Stimulated activated CD8-positive, alpha-beta memory T cell treated with anti-CD3 and anti-CD28 coated beads, Interleukin-15, amount 100 ng/mL, for 48 hours (primary cell): ENCODE measurements around the gene CDKN2B.
A peak's percentile ranks its signal among the peaks of the same experiment; 100 is the strongest.
"Not testable (repeated sequence)": the region's sequence is repeated elsewhere in the genome, so short reads cannot be mapped to it uniquely, and the experiment has no call there.

ENCODE experiments used
- DNase-seq, 2 donors: peaks; one replicate each; pipeline ENCODE4 v3.0.0-alpha.2; 2020; ENCODE audit warnings: low read depth in 2 of 2

The CDKN2B gene, protein sequence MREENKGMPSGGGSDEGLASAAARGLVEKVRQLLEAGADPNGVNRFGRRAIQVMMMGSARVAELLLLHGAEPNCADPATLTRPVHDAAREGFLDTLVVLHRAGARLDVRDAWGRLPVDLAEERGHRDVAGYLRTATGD

DNA sequence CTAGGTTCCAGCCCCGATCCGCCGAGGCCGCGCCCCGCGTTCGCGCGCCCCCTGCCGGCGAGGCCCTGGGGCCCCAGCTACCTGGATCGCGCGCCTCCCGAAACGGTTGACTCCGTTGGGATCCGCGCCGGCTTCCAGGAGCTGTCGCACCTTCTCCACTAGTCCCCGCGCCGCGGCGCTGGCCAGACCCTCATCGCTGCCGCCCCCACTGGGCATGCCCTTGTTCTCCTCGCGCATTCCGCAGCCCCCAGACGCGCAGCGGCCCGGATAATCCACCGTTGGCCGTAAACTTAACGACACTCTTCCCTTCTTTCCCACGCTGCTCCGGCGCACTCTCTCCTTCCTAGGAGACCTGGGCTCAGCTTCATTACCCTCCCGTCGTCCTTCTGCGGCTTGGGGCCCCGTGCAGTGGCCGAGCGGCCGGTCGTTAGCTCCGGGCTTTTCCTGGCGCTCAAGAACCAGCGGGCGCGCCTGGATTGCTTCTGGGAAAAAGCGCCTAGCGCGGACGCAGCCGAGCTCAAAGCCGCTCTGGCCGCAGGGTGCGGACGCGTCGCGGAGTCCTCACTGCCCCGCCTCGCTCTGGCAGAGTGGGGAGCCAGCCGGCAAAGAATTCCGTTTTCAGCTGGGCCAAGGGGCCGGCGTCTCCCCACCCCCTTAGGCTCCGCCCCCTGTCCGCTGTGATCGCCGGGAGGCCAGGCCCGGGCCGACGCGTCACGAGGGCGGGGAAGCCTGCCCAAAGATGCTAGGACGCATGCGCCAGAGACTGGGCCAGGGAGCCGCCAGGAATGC lies at the start of gene CDKN2B:
Gene CDKN2B, minus strand, starts transcription at position 589 of the 789 bp plus-strand sequence. Its CDS starts 352 bp downstream, at position 237.
- peak; percentile 61 to 68 for DNase-seq

DNA sequence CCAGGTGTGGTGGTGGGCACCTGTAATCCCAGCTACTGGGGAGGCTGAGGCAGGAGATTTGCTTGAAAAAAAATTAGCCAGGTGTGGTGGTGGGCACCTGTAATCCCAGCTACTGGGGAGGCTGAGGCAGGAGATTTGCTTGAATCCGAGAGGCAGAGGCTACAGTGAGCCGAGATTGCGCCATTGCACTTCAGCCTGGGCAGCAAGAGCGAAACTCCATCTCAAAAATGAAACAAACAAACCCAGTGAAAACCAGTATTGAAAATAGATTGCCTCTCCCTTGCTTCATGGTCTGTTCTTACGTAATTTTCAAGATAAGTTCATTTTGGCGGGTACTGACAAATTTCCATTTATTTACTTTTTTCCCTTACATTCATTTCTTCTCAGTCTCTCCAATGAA lies 48.9 kb upstream of the CDKN2B start:
- DNase-seq: not testable (repeated sequence)

DNA sequence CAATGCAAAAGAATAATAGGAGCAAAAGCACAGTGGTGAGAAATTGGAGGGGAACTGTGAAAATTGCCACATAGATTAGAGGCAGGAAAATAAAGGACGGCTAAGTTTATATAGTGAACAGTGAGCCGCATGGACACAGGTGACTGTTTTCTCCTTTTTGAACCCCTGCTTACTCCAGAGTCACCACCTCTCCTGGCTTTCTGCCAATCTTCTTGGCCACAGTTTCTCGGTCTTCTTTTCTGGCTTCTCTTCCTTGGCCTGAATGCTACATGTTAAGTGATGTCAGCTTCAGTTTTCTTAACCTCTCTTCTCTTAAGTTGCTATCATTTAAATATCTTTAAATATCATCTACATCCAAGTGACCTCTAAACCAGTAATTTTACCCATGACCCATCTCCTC lies 47.3 kb upstream of the CDKN2B start:
- no peak for DNase-seq

DNA sequence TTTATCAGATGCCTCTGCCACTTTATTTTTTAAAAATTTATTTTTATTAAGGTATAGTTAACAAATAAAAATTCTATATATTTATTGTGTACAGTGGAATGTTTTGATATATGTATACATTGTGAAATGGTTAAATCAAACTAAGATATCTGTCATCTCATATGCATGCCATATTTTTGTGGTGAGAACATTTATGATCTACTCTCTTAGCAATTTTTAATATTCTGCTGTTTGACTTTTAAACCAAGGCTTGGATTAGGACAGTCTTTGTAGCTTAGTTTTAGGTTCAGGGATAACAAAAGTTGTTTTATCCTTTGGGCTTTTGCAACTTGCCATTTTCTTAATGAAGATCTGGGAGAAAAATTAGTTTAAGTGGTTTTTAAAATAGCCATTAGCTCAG lies 46.0 kb upstream of the CDKN2B start:
- no peak for DNase-seq

DNA sequence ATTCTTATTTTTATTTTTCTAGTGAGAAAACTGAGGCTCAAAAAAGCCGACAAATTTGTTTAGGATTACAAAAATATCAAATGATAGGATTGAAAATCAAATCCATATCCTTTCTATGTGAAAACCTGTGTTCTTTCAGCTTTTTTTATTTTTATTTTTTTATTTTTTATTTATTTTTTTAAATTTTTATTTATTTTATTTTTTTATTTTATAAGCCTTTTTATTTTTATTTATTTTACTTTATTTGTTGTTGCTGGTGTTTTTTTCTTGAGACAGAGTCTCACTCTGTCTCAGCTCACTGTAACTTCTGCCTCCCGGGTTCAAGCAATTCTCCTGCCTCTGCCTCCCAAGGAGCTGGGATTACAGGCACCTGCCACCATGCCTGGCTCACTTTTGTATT lies 45.4 kb upstream of the CDKN2B start:
- DNase-seq: no peak

DNA sequence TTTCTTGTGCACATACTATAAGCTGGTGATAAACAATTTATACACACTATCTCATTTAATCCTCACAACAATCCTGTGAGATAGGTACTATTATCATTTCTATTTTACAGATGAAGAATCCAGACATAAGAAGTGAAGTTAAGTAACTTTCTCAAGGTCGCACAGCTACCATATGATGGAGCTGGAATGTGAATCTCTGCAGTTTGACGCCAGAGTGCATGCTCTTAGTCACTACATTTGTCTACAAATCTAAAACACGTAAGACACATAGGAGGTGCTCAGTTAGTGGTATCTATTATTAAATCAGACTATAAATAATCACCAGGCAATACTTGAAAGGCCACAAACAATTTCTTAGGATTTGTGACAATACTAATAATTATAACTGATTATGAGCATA lies 45.0 kb upstream of the CDKN2B start:
- DNase-seq: no peak

DNA sequence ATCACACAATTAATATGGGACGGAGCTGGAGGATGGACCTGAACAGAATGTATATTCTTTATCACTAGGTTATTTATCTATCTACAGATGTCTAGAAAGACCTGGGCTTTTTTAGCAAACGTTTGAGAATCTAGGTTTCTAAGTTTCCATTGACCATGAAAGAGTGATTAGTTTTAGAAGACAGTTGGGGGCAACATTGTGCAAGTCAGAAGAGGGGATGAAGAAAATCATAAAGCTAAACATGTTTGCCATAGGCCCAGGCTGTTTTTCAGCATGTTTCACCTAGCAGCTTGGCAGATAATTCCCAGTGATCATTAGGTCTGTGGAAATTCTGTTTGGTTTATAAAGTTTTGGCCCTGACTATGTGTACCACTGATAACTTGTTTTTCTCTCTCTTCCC lies 44.1 kb upstream of the CDKN2B start:
- no peak for DNase-seq

DNA sequence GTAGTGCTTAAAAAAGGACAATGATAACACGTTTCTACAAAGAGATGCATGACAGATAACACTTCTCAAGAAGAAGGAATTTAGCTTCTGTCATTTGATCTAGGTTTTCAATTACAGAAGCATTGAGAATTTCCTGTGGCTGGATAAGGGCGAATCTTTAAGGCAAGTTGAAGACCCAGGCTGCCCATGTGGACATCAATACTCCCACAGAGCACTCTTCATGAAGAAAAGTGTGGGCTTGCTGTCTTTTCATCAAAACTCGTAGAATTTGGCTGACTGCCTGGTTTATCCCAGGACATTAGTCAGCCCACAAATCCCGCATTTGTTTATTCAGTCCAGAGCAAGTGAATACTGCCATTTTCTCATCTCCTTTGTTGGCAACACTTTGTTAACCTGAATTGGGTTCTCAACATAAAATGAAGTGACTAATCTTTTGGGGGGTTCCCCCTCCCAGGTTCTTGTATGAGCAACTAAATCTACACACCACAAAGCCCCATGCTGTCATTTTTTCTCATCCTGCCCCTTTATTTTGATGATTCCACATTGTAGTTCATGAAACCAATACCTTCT lies 43.4 kb upstream of the CDKN2B start:
- peak in 1 of 2 donors; percentile 27 for DNase-seq

DNA sequence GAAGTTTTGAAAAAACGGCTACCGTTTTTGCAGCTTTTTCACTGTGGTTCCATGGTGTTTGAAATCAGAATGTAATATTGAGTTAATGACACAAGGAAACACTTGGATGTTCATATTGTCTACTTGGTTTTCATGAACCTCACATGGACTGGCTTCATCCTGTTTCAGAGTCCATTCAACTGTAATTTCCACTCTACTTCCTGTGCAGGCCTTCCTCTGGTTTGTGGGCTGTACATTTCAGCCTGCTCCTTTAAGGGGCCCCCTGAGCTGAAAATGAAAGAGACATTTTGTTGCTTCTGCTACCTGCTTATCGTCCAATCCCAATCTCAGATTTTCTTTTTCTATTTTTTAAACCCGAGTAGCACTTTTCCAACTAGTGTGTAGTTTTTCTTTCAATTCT lies 41.8 kb upstream of the CDKN2B start:
- no peak for DNase-seq

DNA sequence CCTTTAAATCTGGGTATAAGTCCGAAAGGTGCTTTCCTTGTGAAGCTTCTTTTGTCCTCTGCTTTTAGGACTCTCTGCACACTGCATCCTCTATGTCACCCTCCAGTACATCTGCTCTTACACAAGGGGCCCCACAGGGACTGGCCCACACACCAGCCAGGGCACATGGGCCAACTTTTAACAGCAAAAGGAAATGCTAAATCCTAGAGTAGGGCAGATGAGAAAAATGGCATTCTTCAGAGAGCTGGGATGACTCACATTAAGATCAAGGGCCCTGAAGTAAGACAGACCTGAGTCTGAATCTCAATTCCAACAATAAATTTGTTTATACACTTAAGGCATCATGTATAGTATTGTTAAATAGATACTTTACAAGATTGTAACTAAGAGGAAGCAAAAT lies 40.3 kb upstream of the CDKN2B start:
- no peak for DNase-seq

DNA sequence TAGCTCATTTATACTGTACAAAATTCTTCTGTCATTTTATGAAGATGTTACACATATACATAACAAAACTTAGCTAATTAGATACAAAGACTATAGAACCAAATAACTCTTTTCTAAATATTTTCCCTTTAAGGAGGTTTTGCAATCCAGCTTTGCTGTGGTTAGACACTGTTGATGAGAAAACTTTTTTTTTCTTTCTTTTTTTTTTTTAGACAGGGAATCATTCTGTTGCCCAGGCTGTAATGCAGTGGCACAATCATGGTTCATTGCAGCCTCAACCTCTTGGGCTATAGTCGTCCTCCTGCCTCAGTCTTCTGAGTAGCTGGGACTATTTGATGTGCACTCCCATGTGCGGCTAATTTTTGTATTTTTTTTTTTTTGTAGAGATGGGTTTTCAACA lies 38.5 kb upstream of the CDKN2B start:
- DNase-seq: no peak

DNA sequence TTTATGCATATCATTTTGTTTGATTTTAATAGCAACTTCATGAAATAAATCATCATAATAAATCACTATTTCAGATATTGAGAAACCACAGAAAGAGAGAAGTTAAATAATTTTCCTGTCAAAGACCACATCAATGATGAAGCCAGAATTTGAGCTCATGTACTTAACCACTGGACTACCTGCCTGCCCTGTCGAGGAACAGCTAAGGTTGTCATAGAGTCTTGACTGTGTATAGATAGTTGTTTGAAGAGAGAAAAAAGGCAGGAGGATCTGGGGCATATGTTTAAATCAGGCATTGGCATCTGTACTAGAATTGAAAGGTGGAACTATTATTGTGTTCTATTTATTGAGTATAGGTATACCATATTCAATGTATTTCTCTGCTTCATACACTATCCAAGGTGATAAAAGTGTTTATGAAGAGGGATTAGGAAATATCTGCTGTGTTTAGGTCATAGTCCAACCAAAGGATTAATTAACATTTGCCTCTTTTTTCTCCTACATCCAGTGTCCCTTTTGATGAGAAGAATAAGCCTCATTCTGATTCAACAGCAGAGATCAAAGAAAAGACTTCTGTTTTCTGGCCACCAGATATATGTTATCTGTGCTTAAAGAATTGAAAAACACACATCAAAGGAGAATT lies 37.3 kb upstream of the CDKN2B start:
- DNase-seq: no peak

DNA sequence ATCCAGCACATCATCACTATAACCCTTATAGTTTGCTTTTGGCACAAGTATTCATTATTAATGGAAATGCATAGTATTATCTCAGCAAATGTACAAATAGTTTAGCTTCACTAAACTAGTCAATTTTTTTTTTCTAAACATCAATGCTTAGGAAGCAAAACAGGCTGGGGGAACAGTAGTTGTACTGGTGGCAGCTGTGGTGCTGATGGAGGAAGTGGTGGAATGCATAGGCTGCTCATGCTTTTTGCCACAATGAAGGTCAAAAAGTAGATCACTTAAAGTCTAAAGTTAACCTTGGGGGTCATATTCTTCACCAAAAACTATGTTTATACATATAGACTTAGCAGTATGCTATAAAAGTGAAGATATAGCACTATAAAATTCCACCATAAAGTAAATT lies 36.3 kb upstream of the CDKN2B start:
- no peak for DNase-seq

DNA sequence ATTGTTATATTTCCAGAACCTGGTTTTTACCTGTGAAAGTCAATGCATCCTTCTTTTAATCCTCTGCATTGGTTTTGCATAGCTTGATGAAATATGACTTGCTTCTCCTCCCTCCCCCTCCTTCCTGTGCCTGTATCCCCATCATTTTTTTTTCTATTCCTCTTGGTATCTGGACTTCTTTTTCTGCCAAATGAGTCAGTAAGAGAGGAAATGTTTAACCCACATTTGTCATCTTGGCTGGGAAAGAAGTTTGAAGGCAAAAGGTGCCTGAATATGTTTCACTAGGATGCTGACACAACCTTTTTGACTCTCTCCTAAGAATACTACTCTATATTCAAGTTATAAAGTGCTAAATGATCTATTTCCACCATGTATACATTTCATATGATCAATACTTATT lies 35.5 kb upstream of the CDKN2B start:
- no peak for DNase-seq

DNA sequence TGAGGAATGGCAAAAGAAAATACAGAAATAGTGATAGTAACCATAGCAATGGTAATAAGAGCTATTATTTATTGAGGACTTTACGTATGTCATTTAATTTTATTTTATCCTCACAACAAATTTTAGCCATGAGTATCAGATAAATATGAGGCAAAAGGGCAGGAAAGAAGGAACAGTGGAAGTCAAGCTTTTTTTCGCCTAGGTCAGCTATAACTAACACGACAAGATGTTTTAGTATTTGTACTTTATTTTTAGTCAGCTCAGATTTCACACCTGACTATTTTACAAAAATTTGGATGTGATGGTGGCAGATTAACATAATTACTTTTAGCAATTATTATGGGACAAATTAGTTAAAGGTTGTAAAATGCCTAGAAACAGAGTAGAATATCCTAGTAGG lies 34.8 kb upstream of the CDKN2B start:
- DNase-seq: no peak

DNA sequence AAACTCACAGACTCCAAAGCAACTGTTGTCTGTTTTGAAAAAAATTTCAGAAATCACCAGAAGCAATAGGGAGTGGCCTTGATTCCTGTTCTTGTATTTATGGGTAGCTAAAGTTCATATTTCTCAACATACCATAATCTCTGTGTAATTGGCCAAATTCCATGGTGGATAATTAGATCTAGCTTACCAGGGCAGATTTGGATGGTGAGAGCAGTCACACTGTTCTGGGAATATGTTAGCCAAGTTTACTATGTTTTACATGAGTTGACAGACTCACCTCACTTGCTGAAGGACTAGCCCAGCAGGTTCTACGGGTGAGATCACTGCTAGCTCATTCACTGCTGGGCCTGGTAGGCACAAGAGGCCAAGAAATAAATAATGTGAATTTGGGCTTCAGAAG lies 32.7 kb upstream of the CDKN2B start:
- no peak for DNase-seq

DNA sequence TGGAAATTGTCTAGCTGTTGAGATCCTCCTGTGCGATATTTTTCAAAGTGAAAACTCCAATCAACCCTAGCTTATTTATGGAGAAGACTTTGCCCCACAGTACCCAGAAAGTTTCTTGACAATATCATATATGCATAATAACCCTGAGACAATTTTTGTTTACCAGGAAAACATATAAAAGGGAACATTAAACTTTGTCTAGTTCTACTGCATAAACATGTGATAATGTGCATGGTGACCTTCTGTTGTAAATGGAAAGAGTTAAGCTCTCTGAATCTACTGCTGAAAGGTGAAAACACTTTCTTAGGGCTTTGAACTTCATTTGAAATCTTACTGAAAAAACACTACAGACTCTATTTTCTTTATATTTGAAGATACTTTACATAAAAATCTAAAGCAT lies 32.2 kb upstream of the CDKN2B start:
- DNase-seq: no peak

DNA sequence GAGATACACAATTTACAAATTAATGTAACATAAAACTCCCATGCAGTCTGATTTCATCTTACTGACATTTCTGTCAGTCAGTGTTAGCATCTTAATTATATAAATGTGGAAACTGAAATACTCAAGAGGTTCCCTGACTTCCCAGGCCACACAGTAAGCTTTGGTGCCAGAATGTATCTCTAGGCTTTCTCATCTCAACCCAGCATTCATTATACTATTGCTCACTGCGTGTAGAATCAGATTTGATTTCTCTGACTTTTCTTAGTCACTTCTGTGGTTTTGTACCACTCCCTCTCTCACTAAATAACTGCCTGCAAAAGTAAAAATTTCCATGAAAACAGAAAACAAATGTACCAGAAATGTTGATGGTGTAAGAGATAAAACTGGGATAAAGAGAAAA lies 31.7 kb upstream of the CDKN2B start:
- no peak for DNase-seq

DNA sequence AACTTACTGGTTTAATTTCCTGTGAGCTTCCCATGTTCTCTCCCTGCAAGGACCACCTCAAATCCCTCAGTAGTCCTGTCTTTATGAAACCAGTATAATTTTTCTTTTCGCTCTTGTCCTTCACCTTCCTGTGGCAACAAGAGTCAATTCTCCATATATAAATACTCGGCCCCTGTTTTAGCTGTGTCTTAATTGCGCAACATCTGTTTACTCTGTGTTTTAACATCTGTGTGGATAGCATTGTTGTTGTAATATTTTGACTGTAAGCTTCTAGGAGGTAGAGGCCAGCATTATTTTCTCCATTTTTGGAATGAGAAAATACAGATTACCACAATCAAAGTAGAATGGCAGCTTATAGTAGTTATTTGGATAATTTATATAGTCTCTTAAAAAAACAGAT lies 30.2 kb upstream of the CDKN2B start:
- no peak for DNase-seq

DNA sequence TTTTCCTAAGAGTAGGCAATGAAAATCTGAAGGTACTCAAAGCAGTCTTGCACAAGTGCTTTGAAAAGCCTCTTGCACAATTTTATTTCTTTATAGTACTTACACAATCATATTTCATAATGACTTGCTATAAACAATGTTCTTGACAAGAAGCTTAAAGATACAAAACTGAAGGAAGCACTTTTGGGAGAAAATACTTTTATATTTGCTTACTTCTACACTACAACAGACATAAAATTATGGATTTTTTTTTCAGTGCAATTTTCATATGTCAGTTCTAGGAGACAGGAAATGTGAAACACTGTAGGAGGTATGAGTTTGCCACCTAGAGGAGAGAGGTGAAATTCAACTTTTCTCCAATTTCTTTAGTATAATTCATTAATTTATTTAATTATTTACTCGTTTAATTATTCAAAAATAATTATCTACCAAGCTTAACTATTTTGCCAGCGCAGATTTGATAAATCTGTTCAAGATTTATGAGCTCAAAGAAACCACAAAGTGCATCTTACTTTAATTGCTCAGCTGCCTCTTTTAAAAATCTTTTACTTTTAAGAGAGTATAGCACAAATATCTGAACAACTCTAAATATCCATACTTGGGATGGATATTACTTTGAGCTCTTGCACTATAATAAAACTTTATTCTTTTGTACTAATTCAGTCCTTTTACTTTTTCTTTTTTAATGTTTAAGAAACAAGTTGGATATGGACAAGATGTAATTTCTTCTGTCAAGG lies 29.0 kb upstream of the CDKN2B start:
- no peak for DNase-seq

DNA sequence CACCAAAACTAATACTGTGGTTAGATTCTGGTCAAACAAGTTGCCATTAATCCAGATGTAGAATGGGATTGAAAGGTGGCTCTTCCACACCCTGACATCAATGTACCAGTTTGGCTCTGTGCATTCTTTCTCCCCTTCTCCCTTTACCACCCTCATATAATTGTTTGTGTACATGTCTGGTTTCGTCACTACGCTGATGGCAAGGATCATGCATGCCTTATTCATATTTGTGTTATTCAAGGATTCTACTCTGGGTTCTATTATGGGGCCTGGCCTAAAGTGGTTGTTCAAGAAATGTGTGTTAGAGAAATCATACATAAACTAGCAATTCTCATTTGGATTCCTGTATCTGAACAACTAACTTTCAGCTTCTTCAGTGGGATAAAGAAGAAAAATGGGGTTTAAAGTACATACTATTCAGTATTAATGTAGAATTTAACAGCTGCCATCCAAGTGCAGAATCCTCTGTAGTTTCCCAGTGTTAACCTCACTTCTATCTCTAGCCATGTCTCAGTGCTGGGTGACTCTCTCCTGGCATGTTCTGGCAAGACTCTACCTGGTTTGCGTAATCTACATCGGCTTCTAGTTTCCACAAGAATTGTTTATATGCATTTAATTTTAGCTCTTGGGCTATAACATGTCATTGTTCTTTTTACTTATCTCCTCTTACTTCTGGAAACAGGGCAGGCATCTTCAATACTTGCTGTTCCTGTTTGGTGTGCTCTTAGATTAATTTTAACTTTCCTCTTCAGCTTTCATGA lies 27.9 kb upstream of the CDKN2B start:
- no peak for DNase-seq
